ENCODE data around the gene GARIN6. TPM values are rescaled to one million over a fixed set of nuclear protein-coding genes. Genes with fewer than 3 reads are reported as not detected.

The GARIN6 gene
- total RNA-seq, 2 donors from 2014 or later = not detected

DNA sequence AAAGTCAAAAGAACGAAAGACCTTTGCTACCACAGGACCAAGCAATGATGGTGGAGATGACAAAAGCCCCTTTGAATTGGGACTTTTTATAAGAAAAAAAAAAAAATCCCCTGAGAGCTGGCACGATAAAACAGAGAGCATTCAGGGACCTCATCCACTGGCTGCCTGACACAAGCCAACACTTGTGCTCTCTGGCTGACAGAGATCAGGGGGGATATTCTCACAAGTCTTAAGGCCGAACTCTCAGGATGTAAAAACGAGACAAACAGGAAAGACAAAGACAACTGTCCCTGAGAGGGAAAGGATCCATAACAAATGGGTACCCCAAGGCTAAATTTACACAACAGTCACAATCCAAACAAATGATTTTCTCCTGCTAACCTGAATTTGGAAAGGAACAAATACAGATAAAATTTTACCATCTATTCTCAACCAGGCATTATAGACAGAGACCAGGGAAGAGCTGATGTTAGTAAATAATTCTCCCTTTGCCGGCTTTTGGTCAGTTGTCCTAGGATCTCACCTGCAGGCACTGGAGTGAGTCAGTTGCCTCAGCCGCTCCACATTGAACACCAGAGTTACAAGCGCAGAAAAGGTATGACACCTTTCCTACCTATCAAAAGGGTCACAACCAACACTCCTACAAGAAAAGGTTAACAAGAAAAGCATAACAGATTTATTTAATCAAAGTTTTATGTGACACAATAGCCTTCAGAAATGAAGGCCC, 37.9 kb upstream of the GARIN6 start:
- no peak overlapping the region for H3K4me3 ChIP-seq (ENCODE audit: low read length)
- H3K9me3 ChIP-seq (ENCODE audit: control insufficient read depth, low read length) = no peaks in the 10 kb centered on the region
- no peaks in the 10 kb centered on the region for H3K36me3 ChIP-seq (ENCODE audit: control insufficient read depth, insufficient read depth, low read length)
- TF ChIP-seq, protein P1, sequence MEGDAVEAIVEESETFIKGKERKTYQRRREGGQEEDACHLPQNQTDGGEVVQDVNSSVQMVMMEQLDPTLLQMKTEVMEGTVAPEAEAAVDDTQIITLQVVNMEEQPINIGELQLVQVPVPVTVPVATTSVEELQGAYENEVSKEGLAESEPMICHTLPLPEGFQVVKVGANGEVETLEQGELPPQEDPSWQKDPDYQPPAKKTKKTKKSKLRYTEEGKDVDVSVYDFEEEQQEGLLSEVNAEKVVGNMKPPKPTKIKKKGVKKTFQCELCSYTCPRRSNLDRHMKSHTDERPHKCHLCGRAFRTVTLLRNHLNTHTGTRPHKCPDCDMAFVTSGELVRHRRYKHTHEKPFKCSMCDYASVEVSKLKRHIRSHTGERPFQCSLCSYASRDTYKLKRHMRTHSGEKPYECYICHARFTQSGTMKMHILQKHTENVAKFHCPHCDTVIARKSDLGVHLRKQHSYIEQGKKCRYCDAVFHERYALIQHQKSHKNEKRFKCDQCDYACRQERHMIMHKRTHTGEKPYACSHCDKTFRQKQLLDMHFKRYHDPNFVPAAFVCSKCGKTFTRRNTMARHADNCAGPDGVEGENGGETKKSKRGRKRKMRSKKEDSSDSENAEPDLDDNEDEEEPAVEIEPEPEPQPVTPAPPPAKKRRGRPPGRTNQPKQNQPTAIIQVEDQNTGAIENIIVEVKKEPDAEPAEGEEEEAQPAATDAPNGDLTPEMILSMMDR (conservative IDR thresholded peaks at IDR 0.05) = no peak
- H3K9ac ChIP-seq (ENCODE audit: extremely low read depth, low read length, poor library complexity, severe bottlenecking) = no peak overlapping the region
- no peaks in the 10 kb centered on the region for H3K27me3 ChIP-seq (ENCODE audit: control insufficient read depth, insufficient read depth, low read length, poor library complexity, severe bottlenecking)
- WGBS, 2 experiments (ENCODE audit: insufficient coverage in 1 of 2, insufficient read length in 1 of 2) = 59 to 78% methylated on average over 4 to 7 of the region's 7 CpGs
- no peak for DNase-seq
- peak overlapping the region; percentile 64 for H3K27ac Mint-ChIP-seq
- no peaks in the 10 kb centered on the region for H3K36me3 Mint-ChIP-seq (ENCODE audit: low read depth)
- H3K4me3 Mint-ChIP-seq = no peak overlapping the region
- no peaks in the 10 kb centered on the region for H3K4me1 ChIP-seq (ENCODE audit: control insufficient read depth, insufficient read depth, low read length)
- H3K4me1 Mint-ChIP-seq = peaks cover 8% of the 10 kb centered on the region
- H3K27me3 Mint-ChIP-seq (ENCODE audit: insufficient read depth) = peaks cover 2% of the 10 kb centered on the region
- H3K27ac ChIP-seq (ENCODE audit: low read depth, low read length) = no peak overlapping the region
- H3K9me3 Mint-ChIP-seq = no peaks in the 10 kb centered on the region

DNA sequence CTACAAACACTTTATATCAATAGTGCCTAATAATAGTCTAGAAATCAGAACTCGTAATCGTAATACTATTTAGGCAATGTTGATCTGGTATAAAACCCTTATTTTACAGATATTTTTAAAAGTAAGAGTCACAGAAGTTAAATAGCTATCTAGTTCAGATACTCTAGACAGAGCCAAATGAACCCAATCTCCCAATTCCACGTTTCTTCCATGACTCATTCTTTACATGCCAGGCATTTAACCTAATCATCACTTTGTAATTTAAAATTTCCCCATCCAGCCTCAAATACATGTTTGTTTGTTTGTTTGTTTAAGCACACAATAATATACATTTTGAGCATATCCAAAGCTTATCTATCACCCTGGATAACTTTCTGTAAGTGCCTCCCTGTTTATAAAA, 36.4 kb upstream of the GARIN6 start:
- 71 to 78% methylated on average over 1 to 3 of the region's 3 CpGs for WGBS, 2 experiments (ENCODE audit: insufficient coverage in 1 of 2, insufficient read length in 1 of 2)
- Histone ChIP-seq H3K9me3 (ENCODE audit: control insufficient read depth, low read length) (no peaks in the 10 kb centered on the region), H3K4me3 (ENCODE audit: low read length) (no peak overlapping the region), H3K27me3 (ENCODE audit: control insufficient read depth, insufficient read depth, low read length, poor library complexity, severe bottlenecking) (no peaks in the 10 kb centered on the region), H3K4me1 (ENCODE audit: control insufficient read depth, insufficient read depth, low read length) (no peaks in the 10 kb centered on the region), H3K9ac (ENCODE audit: extremely low read depth, low read length, poor library complexity, severe bottlenecking) (no peak overlapping the region), H3K36me3 (ENCODE audit: control insufficient read depth, insufficient read depth, low read length) (no peaks in the 10 kb centered on the region), H3K27ac (ENCODE audit: low read depth, low read length) (no peak overlapping the region)
- H3K4me3 Mint-ChIP-seq = no peak overlapping the region
- peaks cover 8% of the 10 kb centered on the region for H3K4me1 Mint-ChIP-seq
- TF ChIP-seq, protein P1 (conservative IDR thresholded peaks at IDR 0.05) = no peak
- H3K27me3 Mint-ChIP-seq (ENCODE audit: insufficient read depth) = peaks cover 2% of the 10 kb centered on the region
- H3K9me3 Mint-ChIP-seq = no peaks in the 10 kb centered on the region
- H3K36me3 Mint-ChIP-seq (ENCODE audit: low read depth) = no peaks in the 10 kb centered on the region
- H3K27ac Mint-ChIP-seq = no peak overlapping the region
- no peak for DNase-seq

DNA sequence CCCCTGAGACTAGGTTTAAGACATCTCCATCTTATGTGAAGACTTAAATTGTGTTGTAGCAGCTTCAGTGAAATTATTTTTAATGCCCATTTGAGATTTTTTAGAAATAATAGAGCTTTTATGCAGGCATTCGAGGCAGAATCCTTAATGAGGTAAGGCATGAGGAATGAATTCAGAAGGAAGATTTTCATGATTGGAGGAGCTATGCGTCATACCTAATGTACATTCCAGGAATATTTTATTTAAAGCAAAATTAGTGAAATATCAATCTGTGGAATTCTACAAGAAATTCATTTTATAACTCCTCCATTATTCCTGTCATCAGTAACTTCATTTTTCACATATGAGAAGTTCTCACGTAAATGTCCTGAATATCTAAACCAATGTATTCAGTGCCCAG, 36.0 kb upstream of the GARIN6 start:
- Histone ChIP-seq H3K36me3 (ENCODE audit: control insufficient read depth, insufficient read depth, low read length) (no peaks in the 10 kb centered on the region), H3K9ac (ENCODE audit: extremely low read depth, low read length, poor library complexity, severe bottlenecking) (no peak overlapping the region), H3K9me3 (ENCODE audit: control insufficient read depth, low read length) (no peaks in the 10 kb centered on the region), H3K4me3 (ENCODE audit: low read length) (no peak overlapping the region), H3K27me3 (ENCODE audit: control insufficient read depth, insufficient read depth, low read length, poor library complexity, severe bottlenecking) (no peaks in the 10 kb centered on the region), H3K4me1 (ENCODE audit: control insufficient read depth, insufficient read depth, low read length) (no peaks in the 10 kb centered on the region), H3K27ac (ENCODE audit: low read depth, low read length) (no peak overlapping the region)
- Mint-ChIP-seq H3K9me3 (peaks cover 2% of the 10 kb centered on the region), H3K4me3 (no peak overlapping the region), H3K4me1 (peaks cover 8% of the 10 kb centered on the region), H3K36me3 (ENCODE audit: low read depth) (no peaks in the 10 kb centered on the region), H3K27me3 (ENCODE audit: insufficient read depth) (peaks cover 2% of the 10 kb centered on the region), H3K27ac (no peak overlapping the region)
- TF ChIP-seq, protein P1 (conservative IDR thresholded peaks at IDR 0.05) = no peak
- 100% methylated on average over 2 of the region's 3 CpGs for WGBS, 2 experiments (ENCODE audit: insufficient coverage in 1 of 2, insufficient read length in 1 of 2)
- DNase-seq = no peak
